Upper lobe of right lung (tissue), 1 donor: ENCODE results near the gene NAA50. TPM values are rescaled to one million over a fixed set of nuclear protein-coding genes. Genes with fewer than 3 reads are reported as not detected.

Experiments used
- ATAC-seq: fragments of 200-7000 bp; cut with Tn5 transposase; one replicate; pipeline ENCODE4 v1.9.1; 2020; ENCODE audit warnings: mild to moderate bottlenecking, moderate library complexity
- DNase-seq: peaks from one replicate; pipeline ENCODE4 v3.0.0-alpha.2; 2020
- H3K27ac ChIP-seq: fragments of 200-600 bp; one replicate; pipeline ENCODE4 v1.8.0; 2022
- H3K27me3 ChIP-seq: fragments of 200-600 bp; one replicate; pipeline ENCODE4 v1.8.0; 2022; ENCODE audit warnings: mild to moderate bottlenecking
- H3K36me3 ChIP-seq: fragments of 200-600 bp; one replicate; pipeline ENCODE4 v1.8.0; 2022
- H3K4me1 ChIP-seq: fragments of 200-600 bp; one replicate; pipeline ENCODE4 v1.8.0; 2022
- H3K4me3 ChIP-seq: fragments of 200-600 bp; one replicate; pipeline ENCODE4 v1.8.0; 2022; ENCODE audit warnings: mild to moderate bottlenecking
- H3K9me3 ChIP-seq: fragments of 200-600 bp; one replicate; pipeline ENCODE4 v1.8.0; 2022
- CTCF ChIP-seq: fragments of 200-600 bp; IDR thresholded peaks from one replicate; pipeline ENCODE4 v1.8.0; 2022; ENCODE audit warnings: antibody characterized with exemption
- intact Hi-C: fragments of 100-400 bp; cut with DNase I; formaldehyde crosslinking; loops from one replicate; pipeline ENCODE4 v1.11.0; 2022
- long read RNA-seq: library from polyadenylated mRNA; unstranded; transcript quantifications from one replicate; pipeline ENCODE4 v2.0.0, GENCODE V29; 2021
- total RNA-seq: library from RNA; stranded (reverse); fragmentation: NEBNext Ultra II Directional; extraction: Animal tissue kit (Norgen Biotek cat#: 25700); gene quantifications from one replicate; pipeline ENCODE4 v1.2.1, GENCODE V29; 2021
- donor health status: DM: no; HTN: yes; CAD: no; lungs with severe emphysema.

The NAA50 gene
- 90.0 TPM for total RNA-seq
- long read RNA-seq, full-length matches to known transcripts, result 106 of 114 reads
- long read RNA-seq, partial matches to known transcripts, result 0 of 114 reads
- long read RNA-seq, other reads (novel, unspliced or antisense), result 8 of 114 reads

GRCh38 chr3:113745756-113746547 is at the start of gene NAA50:
TSS of gene NAA50 (minus strand) at chr3:113746249. CDS start at chr3:113745949, 300 bp downstream.
- intact Hi-C loops, result no loop called here
- peaks cover 52% of the 10 kb centered on the region for H3K4me1 ChIP-seq

GRCh38 chr3:113795693-113796092 is 49.6 kb upstream of the NAA50 start:
- Histone ChIP-seq H3K4me1 (no peaks in the 10 kb centered on the region), H3K27me3 (no peaks in the 10 kb centered on the region), H3K9me3 (no peaks in the 10 kb centered on the region), H3K4me3 (no peak overlapping the region), H3K27ac (no peak overlapping the region), H3K36me3 (peaks cover 91% of the 10 kb centered on the region)
- ATAC-seq (no peak), DNase-seq (no peak)
- TF ChIP-seq CTCF, result no peak
- intact Hi-C loops, result no loop called here

More at GRCh38 chr3:113745756-113746547, at the start of gene NAA50:
- H3K4me3 ChIP-seq, result peak within 1 kb of the TSS; percentile 85
- H3K9me3 ChIP-seq, result no peaks in the 10 kb centered on the region
- no peaks in the 10 kb centered on the region for H3K36me3 ChIP-seq
- H3K27ac ChIP-seq, result peak within 1 kb of the TSS; percentile 99
- no peak for TF ChIP-seq CTCF
- H3K27me3 ChIP-seq, result no peaks in the 10 kb centered on the region
- DNase-seq, result peak; percentile 97
- ATAC-seq, result peak; percentile 95

- intact Hi-C loops, result no loop called here
- ATAC-seq (no peak), DNase-seq (no peak)
- H3K4me1 ChIP-seq, result no peaks in the 10 kb centered on the region
- H3K4me3 ChIP-seq, result no peak overlapping the region
- no peaks in the 10 kb centered on the region for H3K9me3 ChIP-seq
- H3K27ac ChIP-seq, result no peak overlapping the region
- TF ChIP-seq CTCF, result no peak
- H3K36me3 ChIP-seq, result peaks cover 91% of the 10 kb centered on the region
- H3K27me3 ChIP-seq, result no peaks in the 10 kb centered on the region
Measured at GRCh38 chr3:113794526-113794925, 48.5 kb upstream of the NAA50 start.

- no peaks in the 10 kb centered on the region for H3K9me3 ChIP-seq
- H3K27me3 ChIP-seq, result no peaks in the 10 kb centered on the region
- H3K4me3 ChIP-seq, result no peak overlapping the region
- peaks cover 90% of the 10 kb centered on the region for H3K36me3 ChIP-seq
- DNase-seq, result no peak
- H3K4me1 ChIP-seq, result no peaks in the 10 kb centered on the region
- H3K27ac ChIP-seq, result no peak overlapping the region
- intact Hi-C loops, result no loop called here
- ATAC-seq, result no peak
- no peak for TF ChIP-seq CTCF
Measured at GRCh38 chr3:113791381-113791780, 45.3 kb upstream of the NAA50 start.

- Histone ChIP-seq H3K9me3 (no peaks in the 10 kb centered on the region), H3K4me1 (no peaks in the 10 kb centered on the region), H3K36me3 (peaks cover 30% of the 10 kb centered on the region), H3K27me3 (no peaks in the 10 kb centered on the region), H3K27ac (peak overlapping the region; percentile 67), H3K4me3 (no peak overlapping the region)
- TF ChIP-seq CTCF, result no peak
- intact Hi-C loops, result no loop called here
- ATAC-seq (no peak), DNase-seq (no peak)
Measured at GRCh38 chr3:113783980-113784379, 37.9 kb upstream of the NAA50 start.
